Measurements from ENCODE around the gene SUPT20HL1. TPM values are rescaled to one million over a fixed set of nuclear protein-coding genes. Genes with fewer than 3 reads are reported as not detected.
"Not testable (repeated sequence)": the region's sequence is repeated elsewhere in the genome, so short reads cannot be mapped to it uniquely, and the experiment has no call there.

Gene SUPT20HL1
- total RNA-seq (2021) (not detected in 2 replicates), Bru-seq, nascent RNA (not detected), BruChase-seq, experiment 1, labeled RNA remaining after a 2-hour chase (not detected), BruChase-seq, experiment 2, labeled RNA remaining after a 6-hour chase (not detected)
- long read RNA-seq, result 0 reads

DNA sequence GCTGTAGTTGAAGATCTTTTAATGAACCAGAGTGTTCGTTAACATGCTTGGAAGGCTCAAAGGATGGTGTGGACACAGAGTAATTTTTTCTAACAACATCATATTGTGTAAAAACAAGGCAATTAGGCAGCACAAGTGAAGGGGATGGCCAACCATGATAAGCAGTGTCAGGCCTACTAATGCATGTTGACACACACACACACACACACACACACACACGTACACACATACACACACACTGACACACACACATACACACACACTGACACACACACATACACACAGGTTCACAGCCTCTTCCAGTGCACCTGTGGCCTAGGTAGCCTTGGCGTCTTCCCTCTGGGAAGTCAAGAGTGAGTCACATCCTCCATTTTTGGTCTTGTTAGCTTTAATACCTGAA is at the start of gene SUPT20HL1:
TSS of gene SUPT20HL1 (plus strand) at position 368 of the 400 bp plus-strand sequence. CDS start 2,122 bp downstream, outside the sequence.
- H3K4me1 ChIP-seq (replicated peaks; ENCODE audit: insufficient read depth), result no peaks in the 10 kb centered on the region
- no peaks in the 10 kb centered on the region for H3F3A ChIP-seq (ENCODE audit: insufficient read depth, low read depth)
- no peaks in the 10 kb centered on the region for H3K79me2 ChIP-seq (ENCODE audit: low read depth)
- no peak within 1 kb of the TSS for H2AFZ ChIP-seq
- no peaks in the 10 kb centered on the region for H3K36me3 ChIP-seq (ENCODE audit: low read depth)
- TF ChIP-seq, protein P1, sequence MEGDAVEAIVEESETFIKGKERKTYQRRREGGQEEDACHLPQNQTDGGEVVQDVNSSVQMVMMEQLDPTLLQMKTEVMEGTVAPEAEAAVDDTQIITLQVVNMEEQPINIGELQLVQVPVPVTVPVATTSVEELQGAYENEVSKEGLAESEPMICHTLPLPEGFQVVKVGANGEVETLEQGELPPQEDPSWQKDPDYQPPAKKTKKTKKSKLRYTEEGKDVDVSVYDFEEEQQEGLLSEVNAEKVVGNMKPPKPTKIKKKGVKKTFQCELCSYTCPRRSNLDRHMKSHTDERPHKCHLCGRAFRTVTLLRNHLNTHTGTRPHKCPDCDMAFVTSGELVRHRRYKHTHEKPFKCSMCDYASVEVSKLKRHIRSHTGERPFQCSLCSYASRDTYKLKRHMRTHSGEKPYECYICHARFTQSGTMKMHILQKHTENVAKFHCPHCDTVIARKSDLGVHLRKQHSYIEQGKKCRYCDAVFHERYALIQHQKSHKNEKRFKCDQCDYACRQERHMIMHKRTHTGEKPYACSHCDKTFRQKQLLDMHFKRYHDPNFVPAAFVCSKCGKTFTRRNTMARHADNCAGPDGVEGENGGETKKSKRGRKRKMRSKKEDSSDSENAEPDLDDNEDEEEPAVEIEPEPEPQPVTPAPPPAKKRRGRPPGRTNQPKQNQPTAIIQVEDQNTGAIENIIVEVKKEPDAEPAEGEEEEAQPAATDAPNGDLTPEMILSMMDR (conservative IDR thresholded peaks at IDR 0.05), result no peak
- no peak for TF ChIP-seq EZH2 (IDR thresholded peaks at IDR 0.05; ENCODE audit: low read depth)
- no TSS peak for BruUV-seq (replicated peaks)
- H3K9me2 ChIP-seq (ENCODE audit: insufficient read depth), result no peaks in the 10 kb centered on the region
- H3K27me3 ChIP-seq (ENCODE audit: insufficient read depth, low read depth), result no peaks in the 10 kb centered on the region
- H3K27ac ChIP-seq, result no peak within 1 kb of the TSS
- no peaks in the 10 kb centered on the region for H3K9me3 ChIP-seq (ENCODE audit: insufficient read depth, low read depth)
- H3K4me2 ChIP-seq, result no peak within 1 kb of the TSS
- H3K4me3 ChIP-seq, result no peak within 1 kb of the TSS
- intact Hi-C loops (cut with micrococcal nuclease; ENCODE audit: unreplicated experiment), result no loop called here
- no peak for DNase-seq
- ChIA-PET CTCF (no interaction called here), POLR2A (ENCODE audit: unreplicated experiment) (no interaction called here)
- no peaks in the 10 kb centered on the region for H4K20me1 ChIP-seq (ENCODE audit: insufficient read depth)

DNA sequence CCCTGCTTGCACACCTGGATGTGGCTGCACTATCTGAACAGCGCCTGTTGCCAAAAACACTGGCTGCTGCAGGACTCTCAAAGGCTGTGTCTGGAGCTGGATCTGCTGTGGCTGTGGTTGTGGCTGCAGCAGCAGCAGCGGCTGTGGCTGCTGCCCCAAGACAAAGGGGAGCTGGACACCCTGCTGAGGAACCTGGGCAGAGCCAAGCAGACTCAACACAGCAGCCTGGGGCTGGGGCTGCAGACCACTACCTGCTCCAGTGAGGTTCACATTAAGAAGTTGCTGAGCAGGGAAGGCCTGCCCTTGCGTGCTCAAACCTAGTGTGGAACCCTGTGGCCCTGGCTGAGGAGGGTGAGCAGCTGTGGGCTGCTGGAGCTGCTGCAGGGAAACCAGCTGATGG is 49.5 kb upstream of the SUPT20HL1 start:
- H4K20me1 ChIP-seq (ENCODE audit: insufficient read depth); H3K9me3 ChIP-seq (ENCODE audit: insufficient read depth, low read depth); H3K36me3 ChIP-seq (ENCODE audit: low read depth); H3F3A ChIP-seq (ENCODE audit: insufficient read depth, low read depth); CTCF ChIA-PET; H3K27me3 ChIP-seq (ENCODE audit: insufficient read depth, low read depth); H3K4me2 ChIP-seq; DNase-seq; BruUV-seq (replicated peaks); intact Hi-C loops (cut with micrococcal nuclease; ENCODE audit: unreplicated experiment); POLR2A ChIA-PET (ENCODE audit: unreplicated experiment); H3K4me1 ChIP-seq (replicated peaks; ENCODE audit: insufficient read depth); H3K27ac ChIP-seq; H3K9me2 ChIP-seq (ENCODE audit: insufficient read depth); H3K79me2 ChIP-seq (ENCODE audit: low read depth); H2AFZ ChIP-seq; H3K4me3 ChIP-seq: not testable (repeated sequence)

DNA sequence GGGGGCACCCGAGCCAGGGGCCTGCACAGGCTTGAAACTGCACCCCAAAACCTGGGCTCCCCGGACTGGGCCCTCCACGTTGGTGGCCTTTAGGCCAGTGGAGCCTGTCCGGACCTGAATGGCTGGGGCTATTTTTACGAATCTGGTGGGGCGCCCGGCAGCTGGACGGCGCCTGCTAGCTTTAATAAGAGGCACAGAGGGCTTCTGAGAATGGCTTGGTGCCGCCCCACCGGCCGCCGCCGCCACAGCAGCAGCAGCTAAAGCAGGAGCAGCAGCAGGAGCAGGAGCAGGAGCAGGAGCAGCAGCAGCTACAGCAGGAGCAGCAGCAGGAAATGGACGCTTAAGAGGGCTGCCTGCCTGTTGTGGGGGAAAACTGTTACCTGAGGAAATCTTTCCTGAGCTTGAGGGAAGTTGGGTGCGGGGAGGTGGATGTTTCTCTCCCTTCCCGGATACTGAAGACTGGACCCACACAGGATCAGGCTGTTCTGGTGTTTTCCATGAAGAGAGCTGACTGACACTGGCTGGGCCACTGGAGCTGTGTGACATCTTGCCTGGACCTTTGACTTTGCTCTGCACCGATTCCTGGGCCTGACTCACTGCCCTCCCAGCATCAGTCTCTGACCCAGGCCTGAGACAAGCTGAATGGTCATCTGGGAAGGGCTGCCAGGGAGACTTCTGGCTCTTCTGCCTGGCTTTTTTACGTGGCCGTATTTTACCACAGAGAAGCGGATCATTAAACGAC is 48.8 kb upstream of the SUPT20HL1 start:
- POLR2A ChIA-PET (ENCODE audit: unreplicated experiment); CTCF ChIA-PET; intact Hi-C loops (cut with micrococcal nuclease; ENCODE audit: unreplicated experiment): not testable (repeated sequence)

DNA sequence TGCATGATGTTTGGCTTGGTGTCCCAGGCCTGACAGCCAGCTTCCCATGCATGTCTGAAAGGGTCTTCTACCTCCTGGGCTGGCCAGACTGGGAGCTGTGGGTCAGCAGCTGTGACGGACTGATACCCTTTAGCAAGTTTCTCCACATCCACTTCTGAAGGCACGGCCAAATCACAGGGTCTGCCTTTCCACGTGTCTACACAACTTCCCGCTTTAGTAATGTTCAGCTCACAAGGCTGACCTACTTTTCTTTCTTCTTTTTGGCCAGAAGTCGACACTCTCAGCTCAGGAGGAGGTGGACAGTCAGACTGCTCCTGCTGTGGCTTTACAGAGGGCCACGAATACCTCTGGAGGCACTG is 48.2 kb upstream of the SUPT20HL1 start:
- DNase-seq; H3K9me3 ChIP-seq (ENCODE audit: insufficient read depth, low read depth); H3F3A ChIP-seq (ENCODE audit: insufficient read depth, low read depth); H3K9me2 ChIP-seq (ENCODE audit: insufficient read depth); POLR2A ChIA-PET (ENCODE audit: unreplicated experiment); H2AFZ ChIP-seq; H3K27me3 ChIP-seq (ENCODE audit: insufficient read depth, low read depth); H4K20me1 ChIP-seq (ENCODE audit: insufficient read depth); H3K4me3 ChIP-seq; H3K36me3 ChIP-seq (ENCODE audit: low read depth); H3K27ac ChIP-seq; BruUV-seq (replicated peaks); H3K4me2 ChIP-seq; H3K4me1 ChIP-seq (replicated peaks; ENCODE audit: insufficient read depth); CTCF ChIA-PET; intact Hi-C loops (cut with micrococcal nuclease; ENCODE audit: unreplicated experiment); H3K79me2 ChIP-seq (ENCODE audit: low read depth): not testable (repeated sequence)

More for the DNA sequence above, 48.8 kb upstream of the SUPT20HL1 start:
- not testable (repeated sequence) for H3K79me2 ChIP-seq (ENCODE audit: low read depth); H3F3A ChIP-seq (ENCODE audit: insufficient read depth, low read depth); BruUV-seq (replicated peaks); H3K27ac ChIP-seq; H3K36me3 ChIP-seq (ENCODE audit: low read depth); H3K9me2 ChIP-seq (ENCODE audit: insufficient read depth); H2AFZ ChIP-seq; H3K4me2 ChIP-seq; H3K27me3 ChIP-seq (ENCODE audit: insufficient read depth, low read depth); DNase-seq; H4K20me1 ChIP-seq (ENCODE audit: insufficient read depth); H3K4me1 ChIP-seq (replicated peaks; ENCODE audit: insufficient read depth); H3K9me3 ChIP-seq (ENCODE audit: insufficient read depth, low read depth); H3K4me3 ChIP-seq

All from PC-9 (cell line).